Activated T-helper 1 cell treated with Interleukin-2 at 50 U/mL for 16 hours (primary cell): ENCODE measurements around the gene FURIN.
"Not testable (repeated sequence)": the region's sequence is repeated elsewhere in the genome, so short reads cannot be mapped to it uniquely, and the experiment has no call there.

ENCODE experiments used
- DNase-seq: peaks from one replicate; pipeline ENCODE4 v3.0.0-alpha.2; 2020; ENCODE audit warnings: low read depth

FURIN gene

GRCh38 chr15:90883526-90883975 is 15.2 kb downstream of the FURIN start:
- DNase-seq = no peak

- DNase-seq = no peak
Observed at GRCh38 chr15:90883976-90884718, 15.8 kb downstream of the FURIN start, which contains the start of gene FES. Gene FES, plus strand, starts transcription at chr15:90884504. Its CDS starts 542 bp downstream, at chr15:90885046.

DNA sequence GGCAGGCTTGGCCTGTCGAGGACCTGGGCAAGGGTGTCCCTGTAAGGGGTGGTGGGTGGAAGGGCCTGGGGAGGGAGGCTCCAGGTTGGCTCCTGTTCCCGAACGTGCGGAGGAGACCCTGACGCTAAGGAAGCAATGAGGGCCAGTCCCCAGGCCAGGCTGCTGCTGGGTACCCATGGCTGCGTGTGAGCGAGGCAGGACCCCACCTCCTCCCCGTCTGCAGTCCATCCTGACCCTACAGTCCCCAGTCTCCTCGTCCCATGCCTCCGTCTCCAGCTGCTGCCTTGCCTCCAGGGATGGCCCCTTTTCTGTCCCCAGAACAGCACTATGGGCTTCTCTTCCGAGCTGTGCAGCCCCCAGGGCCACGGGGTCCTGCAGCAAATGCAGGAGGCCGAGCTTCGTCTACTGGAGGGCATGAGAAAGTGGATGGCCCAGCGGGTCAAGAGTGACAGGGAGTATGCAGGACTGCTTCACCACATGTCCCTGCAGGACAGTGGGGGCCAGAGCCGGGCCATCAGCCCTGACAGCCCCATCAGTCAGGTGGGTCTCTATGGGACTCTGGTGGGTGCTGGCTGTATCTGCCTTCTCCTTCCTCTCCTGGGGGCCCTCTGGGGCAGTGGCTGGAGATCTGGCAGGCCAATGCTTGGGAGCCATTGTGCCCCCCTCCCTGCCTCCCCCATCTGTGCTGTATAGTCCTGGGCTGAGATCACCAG is 16.5 kb downstream of the FURIN start:
- DNase-seq = no peak

DNA sequence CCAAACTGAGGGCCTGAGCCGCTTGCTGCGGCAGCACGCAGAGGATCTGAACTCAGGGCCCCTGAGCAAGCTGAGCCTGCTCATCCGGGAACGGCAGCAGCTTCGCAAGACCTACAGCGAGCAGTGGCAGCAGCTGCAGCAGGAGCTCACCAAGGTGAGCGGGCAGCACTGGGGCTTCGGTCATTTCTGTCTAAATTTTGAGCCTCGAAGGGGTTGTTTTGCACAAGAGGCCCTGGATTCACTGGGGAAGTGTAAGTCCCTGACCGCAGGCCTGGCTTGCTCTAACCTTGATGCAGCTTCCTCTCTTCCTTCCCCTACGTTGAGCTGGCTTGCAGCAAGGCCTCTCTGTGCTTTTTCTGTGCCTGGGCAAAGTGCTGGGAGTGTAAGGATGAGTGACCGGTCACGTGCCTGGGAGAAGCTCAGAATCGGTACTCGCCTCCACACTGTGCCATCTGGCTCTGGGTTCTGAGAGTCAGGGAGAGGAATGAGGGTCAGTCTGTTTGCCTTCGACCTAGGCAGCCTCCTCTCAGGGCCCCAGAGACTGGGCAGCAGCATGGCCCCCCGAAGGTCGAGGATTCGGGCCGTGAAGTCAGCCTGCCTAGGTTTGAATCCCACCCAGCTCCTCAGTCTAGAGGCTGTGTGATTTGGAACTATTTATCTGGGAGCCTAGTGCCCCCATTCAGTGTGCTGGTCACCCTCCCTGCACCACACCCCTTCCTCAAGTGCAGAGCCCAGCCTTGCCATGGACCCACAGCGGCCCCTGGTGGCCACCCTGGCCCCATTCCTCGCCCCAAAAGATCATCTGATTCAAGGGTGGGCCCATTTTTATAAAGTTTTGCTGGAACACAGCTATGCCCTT is 17.3 kb downstream of the FURIN start:
- peak; percentile 57 for DNase-seq

DNA sequence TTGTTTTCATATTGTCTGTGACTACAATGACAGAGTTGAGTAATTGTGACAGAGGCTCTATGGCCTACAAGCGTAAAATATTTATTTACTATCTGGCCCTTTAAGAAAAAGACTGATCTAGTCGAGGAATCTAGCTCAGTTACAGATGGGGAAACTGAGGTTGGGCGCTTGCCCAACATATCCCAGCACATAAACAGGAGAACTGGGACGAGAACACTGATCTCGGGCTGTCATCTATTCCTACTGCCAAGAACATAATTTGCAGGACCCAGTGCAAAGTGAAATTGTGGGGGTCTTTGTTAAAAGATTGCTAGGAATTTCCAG is 17.9 kb downstream of the FURIN start:
- DNase-seq = no peak

- no peak for DNase-seq
Observed at GRCh38 chr15:90887037-90887481, 18.7 kb downstream of the FURIN start.

DNA sequence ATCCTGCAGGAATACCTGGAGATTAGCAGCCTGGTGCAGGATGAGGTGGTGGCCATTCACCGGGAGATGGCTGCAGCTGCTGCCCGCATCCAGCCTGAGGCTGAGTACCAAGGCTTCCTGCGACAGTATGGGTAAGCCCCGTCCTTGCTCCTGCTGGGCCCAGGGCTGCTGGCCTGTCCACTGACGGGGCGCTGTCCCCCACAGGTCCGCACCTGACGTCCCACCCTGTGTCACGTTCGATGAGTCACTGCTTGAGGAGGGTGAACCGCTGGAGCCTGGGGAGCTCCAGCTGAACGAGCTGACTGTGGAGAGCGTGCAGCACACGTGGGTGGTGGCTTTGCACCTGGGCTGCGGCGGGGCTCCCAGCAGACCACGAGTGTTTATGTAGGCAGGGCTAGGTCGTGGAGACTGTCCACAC is 20.9 kb downstream of the FURIN start:
- DNase-seq = no peak

- no peak for DNase-seq
Observed at GRCh38 chr15:90889736-90890456, 21.5 kb downstream of the FURIN start.

DNA sequence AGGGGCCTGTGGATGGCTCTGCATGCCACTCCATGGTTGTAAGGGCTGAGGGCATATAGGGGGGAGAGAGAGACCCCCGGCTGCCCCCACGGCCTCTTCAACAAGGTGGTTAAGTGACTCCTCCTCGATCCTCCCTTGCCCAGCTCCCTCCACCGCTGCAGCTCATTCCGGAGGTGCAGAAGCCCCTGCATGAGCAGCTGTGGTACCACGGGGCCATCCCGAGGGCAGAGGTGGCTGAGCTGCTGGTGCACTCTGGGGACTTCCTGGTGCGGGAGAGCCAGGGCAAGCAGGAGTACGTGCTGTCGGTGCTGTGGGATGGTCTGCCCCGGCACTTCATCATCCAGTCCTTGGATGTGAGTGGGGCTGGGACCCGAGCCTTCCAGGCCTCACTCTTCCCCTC is 22.5 kb downstream of the FURIN start:
- DNase-seq = no peak

GRCh38 chr15:90891346-90891949 is 23.1 kb downstream of the FURIN start:
- no peak for DNase-seq

GRCh38 chr15:90892023-90892422 is 23.6 kb downstream of the FURIN start:
- DNase-seq = no peak

DNA sequence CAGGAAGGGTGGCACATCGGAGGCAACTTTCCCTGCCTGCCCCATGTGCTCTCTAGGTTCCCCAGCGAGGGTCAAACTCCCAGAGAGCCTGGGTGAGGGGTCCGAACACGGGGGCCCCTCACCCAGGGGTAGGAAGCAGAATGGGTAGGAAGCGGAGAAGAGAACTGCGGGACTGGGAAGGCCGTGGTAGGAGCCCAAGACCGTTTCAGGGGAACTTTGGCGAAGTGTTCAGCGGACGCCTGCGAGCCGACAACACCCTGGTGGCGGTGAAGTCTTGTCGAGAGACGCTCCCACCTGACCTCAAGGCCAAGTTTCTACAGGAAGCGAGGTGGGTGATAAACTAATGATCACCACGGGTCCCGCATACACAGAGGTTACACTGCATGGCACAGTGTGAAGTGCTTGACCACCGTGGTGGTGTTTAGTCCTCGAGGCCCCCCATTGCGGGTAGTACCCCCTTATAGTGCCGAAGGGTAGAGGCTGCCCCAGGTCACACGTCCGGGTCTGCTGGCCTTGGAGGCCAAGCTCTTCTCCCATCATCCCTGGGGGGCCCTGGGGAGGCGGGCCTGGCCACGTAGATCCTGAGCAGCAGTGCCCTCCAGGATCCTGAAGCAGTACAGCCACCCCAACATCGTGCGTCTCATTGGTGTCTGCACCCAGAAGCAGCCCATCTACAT is 24.2 kb downstream of the FURIN start:
- no peak for DNase-seq

GRCh38 chr15:90893175-90894090 is 25.0 kb downstream of the FURIN start:
- no peak for DNase-seq

DNA sequence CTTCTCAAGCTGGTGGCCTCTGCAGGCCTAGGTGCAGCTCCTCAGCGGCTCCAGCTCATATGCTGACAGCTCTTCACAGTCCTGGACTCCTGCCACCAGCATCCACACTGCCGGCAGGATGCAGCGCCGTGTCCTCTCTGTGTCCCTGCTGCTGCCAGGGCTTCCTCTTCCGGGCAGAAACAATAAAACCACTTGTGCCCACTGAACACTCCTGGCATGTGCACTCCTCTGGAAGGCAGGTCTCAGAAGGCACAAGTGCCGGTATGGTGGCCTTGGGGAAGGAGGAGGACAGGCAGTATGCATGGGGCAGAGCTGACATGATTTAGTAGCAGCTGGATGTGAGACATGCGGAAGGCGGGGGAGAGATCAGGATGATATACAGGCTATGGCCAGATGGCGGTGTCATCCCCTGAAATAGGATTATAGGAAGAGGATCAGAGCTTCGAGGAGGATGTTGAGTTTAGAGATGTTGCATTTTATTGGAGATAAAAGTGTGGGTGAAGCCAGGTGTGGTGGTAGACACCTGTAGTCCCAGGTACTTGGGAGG is 27.3 kb downstream of the FURIN start:
- DNase-seq = no peak

DNA sequence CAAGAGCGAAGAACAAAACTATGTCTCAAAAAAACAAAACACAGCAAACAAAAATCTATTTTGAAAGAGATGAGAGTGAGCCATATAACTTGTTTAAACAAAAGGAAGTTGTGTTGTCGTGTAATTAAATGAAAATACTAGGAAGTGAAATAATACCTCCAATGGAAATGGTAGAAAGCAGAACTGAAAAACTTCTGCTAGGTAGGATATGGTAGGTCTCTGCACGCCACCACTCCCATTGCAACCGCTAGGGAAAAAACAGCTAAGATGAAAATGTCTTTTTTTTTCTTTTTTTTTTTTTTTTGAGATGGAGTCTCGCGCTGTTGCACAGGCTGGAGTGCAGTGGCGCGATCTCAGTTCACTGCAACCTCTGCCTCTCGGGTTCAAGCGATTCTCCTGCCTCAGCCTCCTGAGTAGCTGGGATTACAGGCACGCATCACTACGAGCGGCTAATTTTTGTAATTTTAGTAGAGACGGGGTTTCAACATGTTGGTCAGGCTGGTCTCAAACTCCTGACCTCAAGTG is 28.8 kb downstream of the FURIN start:
- DNase-seq = not testable (repeated sequence)

- DNase-seq = no peak
Observed at GRCh38 chr15:90901175-90902039, 33.0 kb downstream of the FURIN start.

DNA sequence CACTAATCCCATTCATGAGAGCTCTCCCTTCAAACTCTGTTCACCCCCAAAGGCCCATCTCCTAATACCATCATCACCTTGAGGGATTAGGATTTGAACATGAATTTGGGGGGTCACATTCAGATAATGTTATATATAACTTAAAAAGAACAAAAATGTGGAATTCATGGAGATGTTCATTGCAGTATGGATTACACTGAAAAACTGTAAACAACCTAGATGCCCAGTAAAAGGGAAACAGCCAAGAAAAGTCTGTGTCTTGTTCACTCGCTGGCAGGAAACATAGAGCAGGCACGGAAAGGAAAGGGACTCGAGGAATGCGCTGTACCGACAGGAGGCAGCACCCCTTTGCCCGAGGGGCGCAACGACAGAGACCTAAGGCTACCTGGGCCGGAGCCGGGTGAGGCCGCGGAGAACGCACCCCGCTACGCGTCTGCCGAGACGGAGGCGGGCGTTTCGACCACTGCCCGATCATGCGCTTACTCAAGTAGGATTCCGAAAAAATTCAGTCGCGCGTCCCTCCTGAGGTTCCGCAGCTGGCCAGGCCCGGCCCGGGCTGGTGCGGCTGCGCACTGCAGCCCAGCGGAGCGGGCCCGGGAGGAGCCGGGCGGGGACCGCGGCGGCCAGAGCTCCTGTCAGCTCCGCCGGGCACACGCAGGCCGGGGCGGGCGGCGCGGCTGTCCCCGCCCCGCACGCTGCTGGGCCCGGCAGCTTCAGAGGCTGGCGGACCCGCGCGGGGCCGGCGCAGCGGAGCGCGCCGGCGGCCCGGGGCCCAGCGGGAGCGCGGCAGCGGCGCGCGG is 33.9 kb downstream of the FURIN start:
- DNase-seq = peak; percentile 51
